Lung (tissue), 12 donors: Measurements from ENCODE around the gene AMOTL2. TPM values are rescaled to one million over a fixed set of nuclear protein-coding genes. Genes with fewer than 3 reads are reported as not detected.

Experiments used
- ATAC-seq: fragments of 200-7000 bp; cut with Tn5 transposase; one replicate; pipeline ENCODE4 v1.9.1; 2020; ENCODE audit warnings: moderate number of reproducible peaks; ENCODE audit not compliant: insufficient read depth, low FRiP score
- DNase-seq, 3 donors: peaks; one replicate each; pipeline ENCODE4 v3.0.0-alpha.2; 2013 to 2017
- H3K27ac ChIP-seq, 2 donors: one replicate each; pipeline ENCODE4 v1.5.1; 2013; ENCODE audit warnings: mild to moderate bottlenecking in 2 of 2, moderate library complexity in 2 of 2, control low read depth in 1 of 2, inconsistent platforms in 1 of 2, low read depth in 1 of 2, low read length in 1 of 2
- H3K27me3 ChIP-seq, 3 donors: one replicate each; pipeline ENCODE4 v1.5.1; 2013; ENCODE audit warnings: low read length in 2 of 3; ENCODE audit not compliant: control insufficient read depth in 3 of 3, insufficient read depth in 3 of 3
- H3K36me3 ChIP-seq, 4 donors: one replicate each; pipeline ENCODE4 v1.5.1; 2013; ENCODE audit warnings: low read length in 4 of 4, mild to moderate bottlenecking in 1 of 4, moderate library complexity in 1 of 4; ENCODE audit not compliant: control insufficient read depth in 4 of 4, insufficient read depth in 4 of 4
- H3K4me1 ChIP-seq, 5 donors: one replicate each; pipeline ENCODE4 v1.5.1; 2013; ENCODE audit warnings: low read length in 5 of 5, mild to moderate bottlenecking in 2 of 5, moderate library complexity in 1 of 5; ENCODE audit not compliant: control insufficient read depth in 5 of 5, insufficient read depth in 5 of 5
- H3K4me3 ChIP-seq: one replicate; pipeline ENCODE4 v1.5.1; 2013; ENCODE audit warnings: mild to moderate bottlenecking, control low read depth, moderate library complexity
- H3K9ac ChIP-seq, 2 donors: one replicate each; pipeline ENCODE4 v1.5.1; 2013; ENCODE audit warnings: low read length in 2 of 2, control low read depth in 1 of 2; ENCODE audit not compliant: insufficient read depth in 1 of 2
- H3K9me3 ChIP-seq, 4 donors: one replicate each; pipeline ENCODE4 v1.5.1; 2013; ENCODE audit warnings: low read length in 3 of 4, mild to moderate bottlenecking in 1 of 4, moderate library complexity in 1 of 4; ENCODE audit not compliant: control insufficient read depth in 4 of 4, insufficient read depth in 3 of 4
- WGBS, 2 donors: extraction: QIAGEN DNeasy Blood & Tissue Kit; methylation state at CpG; one replicate each; pipeline ENCODE4 v1.1.7; 2013; 5-methylcytosine and 5-hydroxymethylcytosine counted together
- polyA plus RNA-seq, 2 donors: library from polyadenylated mRNA; stranded (reverse); fragments of 200-250 nt; gene quantifications; one replicate each; pipeline ENCODE4 v1.2.1, GENCODE V29; 2013
- total RNA-seq, 2 donors: library from RNA; depleted of rRNA in 1 of 2; stranded (reverse); fragments of >200 nt in 1 of 2; gene quantifications; one replicate each; pipeline ENCODE4 v1.2.1, GENCODE V29; 2014 to 2021
- TF ChIP-seq, protein P1 (sequence below): IDR thresholded peaks from 2 replicates; pipeline ENCODE4 v1.5.1; 2012; ENCODE audit warnings: mild to moderate bottlenecking; ENCODE audit errors: control extremely low read depth, extremely low read depth
- donor health status: control.
- donor health status: control.
- donor health status: Bipolar disorder and iron deficiency.
- donor health status: healthy.
- donor health status: DM: yes; HTN: yes; CAD: no.

Gene AMOTL2
- total and polyA plus RNA-seq, 4 donors, result 27.4 to 129 (median 75.9) TPM

DNA sequence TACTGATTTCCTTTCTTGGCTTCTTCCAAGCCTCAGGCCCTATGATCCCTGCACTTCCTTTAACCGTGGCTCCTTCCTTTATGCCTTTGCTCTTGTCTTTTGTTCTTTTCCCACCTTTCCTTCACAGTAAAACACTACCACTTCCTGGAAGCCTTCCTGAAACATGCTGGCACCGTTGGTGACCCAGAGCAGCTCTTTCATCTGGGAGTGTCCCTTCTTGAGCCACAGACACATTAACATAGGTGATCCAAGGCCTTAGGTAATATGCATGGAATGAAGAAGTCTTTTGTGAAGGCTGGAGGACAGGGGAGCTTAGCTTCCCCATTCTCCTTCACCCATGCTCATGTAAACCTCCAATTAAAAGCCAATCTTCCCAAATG, 39.4 kb downstream of the AMOTL2 start:
- Histone ChIP-seq H3K4me3 (no peak overlapping the region), H3K27me3 (no peaks in the 10 kb centered on the region), H3K4me1 (peaks cover 0 to 29% (median 14%) of the 10 kb centered on the region in 5 donors), H3K9me3 (no peaks in the 10 kb centered on the region), H3K9ac (no peak overlapping the region), H3K27ac (peak overlapping the region; percentile 14 to 69), H3K36me3 (no peaks in the 10 kb centered on the region)
- ATAC-seq, result no peak
- DNase-seq, result no peak
- 32 to 47% methylated on average over 2 of the region's 2 CpGs for WGBS, 2 donors
- TF ChIP-seq, protein P1, sequence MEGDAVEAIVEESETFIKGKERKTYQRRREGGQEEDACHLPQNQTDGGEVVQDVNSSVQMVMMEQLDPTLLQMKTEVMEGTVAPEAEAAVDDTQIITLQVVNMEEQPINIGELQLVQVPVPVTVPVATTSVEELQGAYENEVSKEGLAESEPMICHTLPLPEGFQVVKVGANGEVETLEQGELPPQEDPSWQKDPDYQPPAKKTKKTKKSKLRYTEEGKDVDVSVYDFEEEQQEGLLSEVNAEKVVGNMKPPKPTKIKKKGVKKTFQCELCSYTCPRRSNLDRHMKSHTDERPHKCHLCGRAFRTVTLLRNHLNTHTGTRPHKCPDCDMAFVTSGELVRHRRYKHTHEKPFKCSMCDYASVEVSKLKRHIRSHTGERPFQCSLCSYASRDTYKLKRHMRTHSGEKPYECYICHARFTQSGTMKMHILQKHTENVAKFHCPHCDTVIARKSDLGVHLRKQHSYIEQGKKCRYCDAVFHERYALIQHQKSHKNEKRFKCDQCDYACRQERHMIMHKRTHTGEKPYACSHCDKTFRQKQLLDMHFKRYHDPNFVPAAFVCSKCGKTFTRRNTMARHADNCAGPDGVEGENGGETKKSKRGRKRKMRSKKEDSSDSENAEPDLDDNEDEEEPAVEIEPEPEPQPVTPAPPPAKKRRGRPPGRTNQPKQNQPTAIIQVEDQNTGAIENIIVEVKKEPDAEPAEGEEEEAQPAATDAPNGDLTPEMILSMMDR, result no peak

DNA sequence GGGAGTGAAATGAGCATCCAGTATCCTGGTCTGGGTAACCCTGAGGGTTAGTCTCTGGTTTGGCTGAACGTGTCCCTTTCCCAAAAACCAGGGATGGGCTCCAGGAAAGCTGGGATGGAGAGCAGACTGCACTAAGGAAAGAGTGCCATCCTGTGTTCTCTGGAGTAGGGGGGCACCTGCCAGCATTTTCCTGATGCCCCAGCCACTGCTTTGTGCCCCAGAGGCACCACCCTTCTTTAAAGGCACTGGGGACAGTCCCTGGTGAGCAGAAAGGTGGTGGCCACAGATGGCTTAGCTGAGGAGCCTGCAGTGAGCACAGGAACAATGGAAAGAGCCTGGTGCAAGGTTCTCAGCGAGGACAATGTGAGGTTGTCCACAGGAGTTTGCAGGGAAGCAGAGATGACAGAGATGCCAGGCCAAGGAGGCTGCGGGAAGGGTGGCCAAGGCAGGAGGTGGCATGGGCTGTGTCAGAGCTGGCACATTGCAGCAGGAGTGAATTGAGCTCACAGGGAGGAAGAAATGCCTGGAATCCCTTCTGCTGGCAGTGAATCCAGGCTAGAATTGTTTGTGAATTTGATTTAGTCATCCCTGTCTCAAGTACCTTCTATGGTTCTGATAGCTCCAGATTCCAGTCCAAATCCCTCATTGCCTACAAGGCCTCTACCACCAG, 39.9 kb downstream of the AMOTL2 start:
- H3K36me3 ChIP-seq, result no peaks in the 10 kb centered on the region
- ATAC-seq (no peak), DNase-seq (no peak)
- H3K27ac ChIP-seq, result peak overlapping the region; percentile 67 to 69
- peaks cover 0 to 29% (median 14%) of the 10 kb centered on the region in 5 donors for H3K4me1 ChIP-seq
- no peaks in the 10 kb centered on the region for H3K9me3 ChIP-seq
- TF ChIP-seq, protein P1, result no peak
- no peak overlapping the region for H3K9ac ChIP-seq
- no peaks in the 10 kb centered on the region for H3K27me3 ChIP-seq
- no peak overlapping the region for H3K4me3 ChIP-seq
- WGBS, 2 donors, result 71 to 89% methylated on average over 3 of the region's 3 CpGs

DNA sequence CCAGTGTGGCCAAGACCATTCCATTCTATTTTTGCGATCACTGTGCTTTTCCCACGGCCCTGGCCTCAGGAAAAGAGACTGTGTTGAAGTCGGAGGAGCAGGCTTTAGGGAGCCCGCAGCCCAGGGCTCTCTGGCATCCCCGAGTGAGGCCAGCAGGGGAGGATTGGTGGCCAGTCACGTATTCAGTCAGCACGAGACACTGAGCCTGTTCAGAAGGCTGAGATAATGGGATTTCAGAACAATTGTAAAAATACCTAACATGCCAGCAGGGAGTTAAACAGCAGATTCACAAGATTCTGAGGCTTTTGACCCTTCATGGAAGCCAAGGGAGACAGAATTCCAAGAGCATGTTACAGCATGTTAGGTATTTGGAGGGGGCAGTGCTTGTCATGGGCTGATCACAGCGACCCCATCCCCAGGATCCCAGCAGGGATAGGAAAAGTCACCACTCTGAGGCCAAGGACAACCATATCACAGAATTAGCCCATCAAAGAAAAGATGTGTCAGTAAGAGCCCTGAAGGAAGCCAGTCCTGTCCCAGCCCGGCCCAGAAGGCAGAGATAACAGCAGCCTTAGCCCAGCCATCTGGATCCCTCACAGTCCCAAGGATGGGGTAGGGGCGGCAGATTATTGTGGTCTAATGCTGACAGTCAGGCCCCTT, 40.6 kb downstream of the AMOTL2 start:
- Histone ChIP-seq H3K4me1 (peaks cover 0 to 29% (median 14%) of the 10 kb centered on the region in 5 donors), H3K4me3 (no peak overlapping the region), H3K9ac (peak overlapping the region in 1 of 2 donors; percentile 5), H3K9me3 (no peaks in the 10 kb centered on the region), H3K27ac (peak overlapping the region in 1 of 2 donors; percentile 69), H3K36me3 (no peaks in the 10 kb centered on the region), H3K27me3 (no peaks in the 10 kb centered on the region)
- WGBS, 2 donors, result 73 to 82% methylated on average over 10 of the region's 10 CpGs
- no peak for ATAC-seq
- TF ChIP-seq, protein P1, result no peak
- peak in 1 of 3 donors; percentile 40 for DNase-seq
